NOMO-1 treated with dmso at 0.1 percent for 144 hours (cell line): ENCODE results near the gene MYO3B.

Experiments
- DNase-seq: peaks from one replicate; lab custom pipeline; 2025; ENCODE audit not compliant: unreplicated experiment; lab: John Stamatoyannopoulos, UW

Gene MYO3B

DNA sequence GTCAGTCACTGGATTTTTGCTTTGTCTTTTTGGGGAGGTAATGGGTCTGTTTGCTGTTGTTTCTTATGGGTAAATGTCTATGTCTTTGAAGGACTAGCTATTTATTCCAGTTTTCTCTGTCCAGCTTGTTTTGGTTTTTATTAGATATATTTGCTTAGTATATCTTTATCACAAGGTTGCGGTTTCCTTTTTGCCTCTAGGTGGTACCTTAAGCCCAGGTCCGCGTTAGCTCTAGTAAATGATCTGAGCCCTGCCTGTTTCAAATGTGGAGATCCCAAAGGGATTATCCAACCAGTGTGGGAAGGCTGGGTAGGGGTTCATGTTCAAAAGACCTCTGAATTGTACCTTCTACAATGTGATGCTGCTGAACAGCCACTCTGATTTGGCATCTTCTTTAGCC lies 114.5 kb downstream of the MYO3B start:
- DNase-seq = no peak

DNA sequence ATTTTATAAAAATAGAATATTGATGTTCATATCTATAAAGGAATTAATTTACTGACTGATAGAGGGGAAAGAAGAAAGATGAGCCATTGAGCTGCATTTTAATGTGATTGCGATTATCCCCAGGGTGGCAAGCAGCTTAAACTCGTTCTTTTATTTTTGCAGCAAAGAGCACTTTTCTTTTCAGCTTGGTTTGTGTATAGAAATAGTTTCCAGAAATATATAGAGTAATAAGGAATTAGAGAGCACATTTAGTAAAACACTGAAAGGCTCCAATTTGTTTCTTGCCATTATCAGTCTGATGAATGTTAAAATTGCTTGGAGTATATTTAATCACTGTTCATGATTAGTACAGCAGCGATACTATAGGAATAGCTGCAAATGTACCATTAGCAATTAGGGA lies 119.5 kb downstream of the MYO3B start:
- no peak for DNase-seq

DNA sequence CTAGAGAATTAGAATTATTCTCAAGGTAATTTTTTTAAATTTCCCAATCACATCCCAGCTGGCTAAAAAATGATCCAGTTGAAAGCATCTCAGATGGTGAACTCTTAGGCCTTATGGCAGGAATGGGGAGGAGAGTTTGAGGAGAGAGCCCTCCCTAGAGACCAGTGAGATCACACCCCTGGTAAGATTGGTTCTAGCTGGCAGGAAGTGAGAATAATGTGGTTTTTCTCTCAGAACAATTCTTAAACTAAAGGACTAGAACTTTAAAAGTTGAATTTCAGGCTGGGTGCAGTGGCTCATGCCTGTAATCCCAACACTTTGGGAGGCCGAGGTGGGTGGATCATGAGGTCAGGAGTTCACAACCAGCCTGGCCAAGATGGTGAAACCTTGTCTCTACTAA lies 120.2 kb downstream of the MYO3B start:
- DNase-seq = no peak

DNA sequence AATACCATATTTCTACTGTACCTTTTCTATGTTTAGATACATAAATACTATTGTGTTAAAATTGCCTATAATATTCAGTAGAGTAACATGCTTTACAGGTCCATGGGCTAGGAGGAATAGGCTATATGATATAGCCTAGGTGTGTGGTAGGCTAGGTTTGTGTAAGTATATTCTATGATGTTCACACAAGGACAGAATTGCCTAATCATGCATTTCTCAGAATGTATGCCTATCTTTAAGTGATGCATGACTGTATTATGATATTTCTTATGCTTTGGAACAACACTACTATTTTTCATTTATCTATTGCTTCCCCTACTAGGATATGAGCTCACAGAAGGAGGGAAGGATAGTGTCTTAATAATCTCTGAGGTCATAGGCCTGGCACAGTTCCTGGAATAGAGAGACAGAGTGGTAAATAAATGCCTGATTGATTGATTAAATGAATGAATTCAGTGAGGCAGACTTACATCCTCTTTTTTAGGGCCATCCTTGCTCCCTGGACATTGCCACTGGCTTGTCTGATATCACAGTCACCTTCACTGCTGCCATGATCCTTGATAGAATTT lies 121.0 kb downstream of the MYO3B start:
- no peak for DNase-seq

DNA sequence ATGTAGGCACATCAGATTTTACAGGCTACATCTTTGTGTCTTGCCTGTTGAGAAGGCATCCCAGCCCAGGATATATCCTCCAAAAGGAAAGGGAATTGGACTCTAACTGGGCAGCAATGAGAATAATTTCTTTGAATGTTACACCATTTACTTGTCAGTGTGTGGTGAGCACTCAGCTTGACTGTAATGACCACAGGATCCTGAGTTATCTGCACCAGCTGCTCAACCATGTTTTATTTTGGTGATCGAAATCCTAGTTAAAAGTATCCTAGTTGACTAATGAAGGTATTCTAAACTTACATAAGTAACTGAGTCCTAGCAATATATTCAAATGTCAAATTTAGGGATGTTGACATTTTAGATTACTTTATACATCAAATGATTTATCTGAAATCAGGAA lies 123.0 kb downstream of the MYO3B start:
- DNase-seq = no peak

DNA sequence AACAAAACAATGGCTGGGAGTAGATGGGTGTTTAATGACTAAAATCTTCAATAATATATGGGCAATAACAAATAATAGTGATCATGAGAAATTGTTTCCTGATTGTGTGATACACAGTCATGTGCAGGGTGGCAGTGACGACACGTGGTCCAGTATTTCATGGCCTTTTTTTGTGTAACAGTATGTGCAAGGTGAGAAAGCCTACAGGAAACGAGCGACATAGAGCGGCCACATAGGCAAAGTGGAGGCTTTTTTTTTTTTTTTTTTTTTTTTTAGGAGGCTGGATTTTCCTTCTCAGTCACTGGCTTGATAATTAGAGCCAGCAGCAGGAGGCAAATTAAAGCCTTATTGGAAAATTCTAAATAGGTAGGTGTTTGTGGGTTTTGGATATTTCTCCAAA lies 123.7 kb downstream of the MYO3B start:
- no peak for DNase-seq

DNA sequence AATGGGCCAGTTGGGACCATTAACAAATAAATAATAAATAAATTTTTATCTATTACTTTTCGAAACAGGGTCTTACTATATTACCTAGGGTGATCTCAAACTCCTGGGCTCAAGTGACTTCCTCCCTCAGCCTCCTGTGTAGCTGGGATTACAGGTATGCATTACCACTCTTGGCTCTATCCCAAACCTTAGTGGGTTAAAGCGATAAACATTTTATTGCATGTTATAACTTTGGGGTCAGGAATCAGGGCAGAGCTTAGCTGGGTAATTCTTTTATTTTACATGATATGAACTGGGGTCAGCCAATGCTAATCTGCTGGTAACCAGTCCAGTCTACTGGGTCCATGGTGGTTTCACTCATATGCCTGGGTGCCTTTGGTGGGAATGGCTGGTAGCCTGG lies 127.8 kb downstream of the MYO3B start:
- DNase-seq = no peak

DNA sequence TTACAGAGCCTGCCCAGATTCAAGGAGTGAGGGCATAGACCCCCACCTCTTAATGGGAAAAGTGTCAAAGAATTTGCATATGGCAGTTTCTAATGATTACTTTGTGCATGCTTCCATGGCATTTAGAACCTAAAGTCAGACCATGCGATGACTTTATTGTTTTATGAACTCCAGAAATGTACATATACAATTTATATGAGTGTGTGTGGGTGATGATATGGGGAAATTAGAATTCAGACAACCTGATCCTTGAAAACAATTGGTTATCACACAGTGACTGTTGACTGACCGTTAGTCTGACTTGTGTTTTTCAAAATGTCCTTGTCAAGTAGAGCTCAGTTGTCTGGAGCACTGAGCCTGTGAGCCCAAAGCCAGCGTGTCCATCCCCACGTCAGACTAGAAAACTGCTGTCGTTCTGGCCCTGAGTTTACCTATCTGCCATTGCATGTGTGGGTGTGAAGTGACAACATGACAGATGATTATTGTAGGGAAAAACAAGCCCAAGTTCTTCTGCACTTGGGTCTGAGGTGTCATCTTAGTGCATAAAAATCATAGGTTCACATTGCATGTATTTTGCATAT lies 128.4 kb downstream of the MYO3B start:
- DNase-seq = no peak

DNA sequence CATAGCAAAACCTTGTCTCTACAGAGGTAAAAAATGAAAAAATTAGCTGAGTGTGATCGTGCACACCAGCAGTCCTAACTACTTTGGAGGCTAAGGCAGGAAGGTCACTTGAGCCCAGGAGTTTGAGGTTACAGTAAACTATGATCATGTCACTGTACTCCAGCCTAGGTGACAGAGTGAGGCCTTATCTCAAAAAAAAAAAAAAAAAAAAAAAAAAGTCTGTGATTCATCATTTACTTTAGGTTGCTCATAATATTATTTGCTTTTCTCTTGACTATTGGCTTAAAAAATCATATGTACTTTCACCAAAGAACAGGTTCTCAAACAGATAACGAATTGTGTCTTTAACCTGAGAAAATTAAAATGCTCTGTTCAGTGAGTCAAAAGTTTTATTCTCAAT lies 129.1 kb downstream of the MYO3B start:
- DNase-seq = no peak

DNA sequence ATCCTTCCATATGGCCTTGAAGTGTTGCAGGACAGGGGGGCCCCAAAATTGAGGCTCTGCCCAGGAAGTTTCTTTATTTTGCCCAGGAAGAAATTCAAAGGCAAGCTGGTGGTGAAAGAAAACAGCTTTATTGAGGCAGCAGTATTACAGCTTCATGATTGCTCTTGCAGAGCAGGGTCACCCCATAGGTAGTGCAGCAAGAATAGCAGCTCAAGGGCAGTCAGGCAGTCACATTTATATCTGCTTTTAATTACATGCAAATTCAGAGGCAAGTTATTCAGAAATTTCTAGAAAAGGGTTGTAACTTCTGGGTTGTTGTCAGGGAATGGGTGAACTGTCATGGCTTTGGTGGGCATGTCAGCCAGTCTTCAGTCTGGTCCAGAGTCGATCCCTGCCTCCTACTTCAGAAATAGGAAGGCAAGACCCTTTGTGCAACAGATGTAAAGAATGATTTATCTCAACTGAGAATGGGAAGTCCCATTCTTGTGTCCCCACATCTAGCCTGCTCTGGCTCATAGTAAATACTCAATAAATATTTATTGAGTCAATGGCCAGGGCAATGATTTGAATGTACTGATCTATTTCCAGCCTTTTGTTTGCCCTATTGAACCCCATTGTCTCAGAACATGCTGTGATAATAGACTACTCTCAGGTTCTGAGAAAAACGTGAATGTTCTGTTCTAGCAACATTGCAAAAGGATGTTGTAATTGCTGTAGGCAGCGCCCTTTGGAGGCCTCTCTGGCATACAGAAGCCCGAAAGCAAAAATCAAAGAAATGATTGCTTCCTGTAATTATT lies 129.8 kb downstream of the MYO3B start:
- peak; percentile 38 for DNase-seq

DNA sequence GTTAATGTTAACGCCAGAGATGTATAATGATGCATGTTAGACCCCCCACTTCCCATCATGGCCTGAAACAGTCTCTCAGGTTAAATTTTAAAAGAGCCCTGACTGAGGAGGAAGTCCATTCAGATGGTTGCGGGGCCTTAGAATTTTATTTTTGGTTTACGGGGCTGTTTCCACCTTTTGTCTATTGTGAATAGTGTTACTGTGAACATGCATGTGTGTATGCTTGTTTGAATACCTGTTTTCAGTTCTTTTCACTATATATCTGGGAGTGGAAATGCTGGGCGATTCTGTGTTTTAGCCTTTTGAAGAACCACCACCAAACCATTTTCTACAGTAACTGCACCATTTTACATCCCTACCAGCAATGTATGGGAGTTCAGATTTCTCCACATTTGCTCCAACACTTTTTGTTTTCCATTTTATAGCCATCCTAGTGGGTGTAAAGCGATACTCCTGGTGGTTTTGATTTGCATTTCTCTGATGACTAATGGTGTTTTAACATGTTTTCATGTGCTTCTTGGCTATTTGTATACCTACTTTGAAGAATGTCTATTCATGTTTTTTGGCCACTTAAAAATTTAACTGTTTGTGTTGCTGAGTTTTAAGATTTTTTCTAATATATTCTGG lies 133.0 kb downstream of the MYO3B start:
- DNase-seq = no peak

DNA sequence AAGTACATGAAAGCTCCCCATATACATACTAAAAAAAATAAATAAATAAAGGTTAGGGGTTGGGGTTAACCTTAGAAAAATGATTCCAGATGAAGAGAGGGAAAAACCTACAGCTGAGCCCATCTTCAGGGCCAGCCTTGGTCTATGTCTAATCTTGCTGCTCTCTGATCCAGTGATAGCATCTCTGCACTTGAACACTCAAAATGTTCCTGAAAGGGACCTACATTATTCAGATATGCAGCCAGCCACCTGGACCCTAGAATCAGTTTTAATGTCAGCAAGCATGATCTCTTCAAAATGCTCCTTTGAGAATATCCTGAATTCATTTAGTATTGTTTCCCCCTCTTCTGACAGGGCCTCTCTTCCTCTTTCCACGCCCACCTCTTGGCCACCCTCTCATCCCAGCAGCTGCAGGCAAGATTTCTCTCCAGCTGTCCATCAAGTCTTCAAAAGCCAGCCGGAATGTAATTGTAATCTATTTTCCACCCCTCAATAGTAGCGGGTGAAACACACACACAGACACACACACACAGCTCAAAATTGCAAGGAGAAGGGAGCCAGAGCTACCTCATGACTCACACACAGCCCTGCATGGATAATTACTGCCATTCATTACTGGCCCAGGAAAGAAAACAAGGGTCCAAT lies 135.5 kb downstream of the MYO3B start:
- DNase-seq = no peak

DNA sequence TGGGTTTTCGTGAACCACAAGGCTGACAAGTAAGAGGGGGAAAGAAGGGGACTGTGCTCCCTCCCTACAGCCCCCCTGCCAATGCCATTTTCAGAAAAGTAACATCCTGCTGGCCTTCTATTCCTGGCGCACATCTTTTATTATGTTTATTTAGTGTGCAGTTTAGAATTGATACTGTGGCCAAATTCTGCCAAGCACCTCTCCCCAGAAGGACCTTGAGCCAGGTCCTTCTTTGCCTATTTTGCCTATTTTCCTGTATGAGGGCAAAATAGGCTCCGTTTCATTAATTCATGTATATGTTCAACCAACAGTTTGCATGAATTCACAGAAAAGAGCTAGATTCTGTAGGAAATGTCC lies 136.0 kb downstream of the MYO3B start:
- no peak for DNase-seq

DNA sequence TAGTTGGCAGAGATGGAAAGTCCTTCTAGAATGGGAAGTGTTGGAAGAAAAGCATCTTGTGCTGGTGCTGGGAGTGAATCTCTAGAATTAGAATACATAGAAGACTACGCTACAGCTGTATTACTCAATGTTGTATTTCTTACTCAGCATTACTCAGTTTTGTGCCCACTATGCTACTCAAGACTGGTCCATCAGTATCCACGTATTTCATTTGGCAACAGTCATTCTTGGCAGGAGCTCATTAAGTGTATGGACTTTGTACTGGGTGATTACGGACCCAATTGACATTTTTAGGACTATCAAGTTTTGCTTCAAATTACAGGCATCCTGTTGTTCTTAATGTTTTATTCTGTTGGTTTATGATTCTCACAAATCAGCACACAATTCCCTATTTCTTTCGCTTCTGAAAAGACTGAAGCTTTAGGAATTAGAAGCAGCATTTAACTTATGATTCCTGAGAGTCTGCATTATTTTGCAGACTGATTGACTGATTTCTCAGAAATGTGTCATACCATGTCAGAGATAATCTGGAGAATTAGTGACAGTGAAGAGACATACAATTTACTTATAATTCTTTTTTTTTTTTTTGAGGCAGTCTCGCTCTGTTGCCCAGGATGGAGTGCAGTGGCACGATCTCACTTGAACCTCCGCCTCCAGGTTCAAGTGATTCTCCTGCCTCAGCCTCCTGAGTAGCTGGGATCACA lies 136.9 kb downstream of the MYO3B start:
- DNase-seq = no peak

DNA sequence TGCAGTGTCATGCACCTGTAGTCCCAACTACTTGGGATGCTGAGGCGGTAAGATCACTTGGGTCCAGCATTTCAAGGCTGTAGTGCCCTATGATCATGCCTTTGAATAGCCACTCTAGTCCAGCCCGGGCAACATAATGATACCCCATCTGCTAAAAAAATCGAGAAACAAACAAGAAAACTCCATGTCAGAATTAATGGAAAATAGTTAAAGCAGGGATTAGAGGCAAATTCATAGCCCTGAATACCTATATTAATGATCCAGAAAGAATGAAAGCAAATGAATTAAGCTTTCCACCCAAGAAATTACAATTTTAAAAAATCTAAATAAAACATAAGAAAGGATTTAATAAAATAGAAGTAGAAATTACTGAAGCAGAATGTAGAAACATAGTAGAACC lies 143.0 kb downstream of the MYO3B start:
- DNase-seq = no peak

DNA sequence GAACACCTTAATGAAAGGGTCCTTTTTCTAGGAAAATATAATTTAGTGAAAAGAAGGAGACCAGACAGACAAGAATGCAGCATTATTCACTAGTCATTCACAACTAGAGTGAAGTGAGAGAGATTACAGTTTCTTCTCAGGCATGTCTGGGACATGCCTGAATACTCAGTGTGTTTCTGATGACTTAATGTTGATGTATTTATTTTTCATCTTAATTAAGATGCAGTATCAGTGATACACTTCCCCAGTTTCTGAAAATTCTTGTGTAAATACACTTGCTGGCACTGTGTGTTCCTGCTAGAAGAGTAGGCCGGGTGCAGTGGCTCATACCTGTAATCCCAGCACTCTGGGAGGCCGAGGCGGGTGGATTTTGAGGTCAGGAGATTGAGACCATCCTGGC lies 143.6 kb downstream of the MYO3B start:
- DNase-seq = no peak

DNA sequence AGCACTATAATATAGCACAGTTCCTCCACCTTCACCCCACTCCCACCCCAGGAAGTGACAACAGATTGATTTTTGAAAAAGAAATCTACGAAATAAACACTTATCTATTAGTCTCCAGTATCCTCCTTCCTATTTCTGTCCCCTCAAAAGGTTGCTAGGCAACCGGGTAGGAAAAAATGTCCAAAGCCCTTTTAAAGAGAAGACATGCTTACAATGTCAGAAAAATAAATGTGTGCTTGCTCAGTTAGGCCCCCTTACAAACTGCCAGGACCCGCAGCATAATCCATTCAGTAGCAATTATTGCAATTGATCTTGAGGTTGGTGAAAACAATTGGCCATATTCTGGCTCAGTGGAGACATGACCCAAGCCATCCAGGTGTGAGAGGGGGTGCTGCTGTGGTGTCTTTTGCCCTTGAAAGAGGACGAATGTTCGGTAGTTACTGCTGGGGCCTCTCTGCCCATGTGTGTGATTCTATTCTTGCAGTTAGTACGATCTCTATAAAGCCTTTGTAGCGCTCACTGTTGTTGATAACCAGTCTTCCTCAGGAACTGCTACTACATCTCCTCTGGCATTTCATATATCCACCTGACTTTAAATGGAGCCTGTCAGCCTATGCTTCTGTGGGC lies 144.3 kb downstream of the MYO3B start:
- DNase-seq = no peak

DNA sequence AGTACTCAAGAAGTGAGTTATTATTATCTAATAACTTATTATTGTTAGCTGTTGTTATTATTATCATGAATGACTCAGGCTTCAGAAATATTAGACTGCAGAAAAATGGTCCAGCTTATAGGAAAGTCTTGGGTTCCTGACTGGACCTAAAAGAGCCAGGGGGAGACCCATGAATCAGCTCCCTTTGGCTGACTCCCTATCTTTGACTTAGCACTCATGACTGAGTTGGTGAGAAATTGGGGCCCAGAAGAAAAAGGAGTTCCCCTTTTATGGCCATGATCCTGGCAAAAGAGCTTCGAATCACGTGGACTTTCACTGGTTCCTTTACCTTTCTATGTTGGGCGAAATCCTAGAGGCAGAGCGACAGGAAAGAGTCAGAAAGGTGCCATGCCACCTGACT lies 145.8 kb downstream of the MYO3B start:
- DNase-seq = no peak

DNA sequence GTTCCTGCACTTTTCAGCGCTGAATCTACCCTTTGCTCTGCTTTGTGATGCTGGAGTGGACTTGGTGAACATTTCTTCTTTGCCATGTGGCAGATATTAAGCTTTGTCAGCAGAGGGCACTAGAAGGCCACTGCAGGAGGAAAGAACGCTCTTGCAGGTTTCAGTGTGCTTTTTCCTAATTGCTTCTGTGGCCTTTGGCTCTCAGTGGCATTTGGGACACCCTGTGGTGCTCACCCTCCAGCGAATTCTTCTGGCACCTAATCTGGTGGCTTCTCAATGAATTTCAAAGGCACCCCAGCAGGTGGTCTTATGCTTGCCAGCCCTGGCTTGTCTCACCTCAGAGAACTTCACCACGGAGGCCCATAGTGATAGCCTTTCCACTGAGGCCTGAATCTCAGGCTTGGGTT lies 146.7 kb downstream of the MYO3B start:
- DNase-seq = peak; percentile 4

DNA sequence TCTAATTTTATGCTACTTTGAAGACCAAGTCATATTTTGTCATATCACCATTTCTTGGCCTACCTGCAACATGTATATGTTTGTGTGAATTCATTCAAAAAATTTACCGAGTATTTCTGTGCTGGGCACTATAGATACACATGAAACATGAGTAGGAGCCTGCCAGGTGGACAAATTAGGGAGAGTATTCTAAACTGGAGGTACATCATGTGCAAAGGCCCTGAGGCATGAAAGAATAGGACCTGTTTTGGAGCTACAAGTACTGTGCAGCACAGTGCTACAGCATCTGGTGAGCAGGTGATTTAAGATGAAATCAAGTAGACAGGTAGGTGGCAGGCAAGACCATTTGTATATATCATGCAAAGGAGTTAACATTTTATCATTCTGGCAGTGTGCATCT lies 152.9 kb downstream of the MYO3B start:
- DNase-seq = no peak
